ENCODE measurements around the gene MMP7. TPM values are rescaled to one million over a fixed set of nuclear protein-coding genes. Genes with fewer than 3 reads are reported as not detected.

MMP7 gene
- total and polyA plus RNA-seq, 2 of the 4 experiments (the other 2 are of a cell fraction), result not detected

DNA sequence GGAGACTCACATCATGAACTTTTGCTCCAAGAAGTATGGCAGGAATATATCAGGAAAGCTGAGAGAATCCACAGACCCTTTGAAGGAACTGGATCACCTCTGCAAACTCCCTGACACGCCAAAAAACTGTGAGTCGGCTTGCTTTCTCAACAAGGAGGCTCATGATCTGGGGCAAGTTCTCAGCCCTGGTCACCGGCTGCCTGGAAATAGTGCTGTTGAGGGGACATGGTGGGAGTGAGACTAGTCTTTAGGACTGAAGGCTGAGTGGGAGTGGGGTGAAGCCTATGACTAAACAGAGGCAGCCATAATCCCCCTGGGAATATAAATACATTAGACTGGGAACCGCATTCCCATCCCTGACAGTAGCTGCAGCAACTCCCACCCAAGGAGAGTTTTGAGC lies 8.4 kb upstream of the MMP7 start:
- Histone ChIP-seq H3K18ac (ENCODE audit: low read depth, low read length) (no peak overlapping the region), H3K23ac (ENCODE audit: low read depth, low read length) (no peak overlapping the region), H3K4ac (ENCODE audit: low read depth, low read length) (no peak overlapping the region), H3K27me3 (ENCODE audit: control insufficient read depth, insufficient read depth, low read length) (peaks cover 11% of the 10 kb centered on the region), H2AFZ (replicated peaks; ENCODE audit: low read length, poor library complexity) (no peak overlapping the region), H3K4me1 (ENCODE audit: control insufficient read depth, insufficient read depth, low read length) (no peaks in the 10 kb centered on the region), H4K91ac (ENCODE audit: insufficient read depth, low read depth, low read length) (no peak overlapping the region), H2AK5ac (ENCODE audit: low read depth, low read length) (no peak overlapping the region), H3K56ac (ENCODE audit: extremely low read depth, insufficient read depth, low read length) (no peak overlapping the region), H3K79me1 (ENCODE audit: low read depth in 1 of 2, low read length in 2 of 2) (no peaks in the 10 kb centered on the region), H3K14ac (replicated peaks; ENCODE audit: low read depth, low read length) (no peak overlapping the region), H2BK20ac (ENCODE audit: low read depth, low read length) (no peak overlapping the region), H3K27ac (ENCODE audit: insufficient read depth, low read length) (no peak overlapping the region), H2BK15ac (ENCODE audit: low read depth, low read length) (no peak overlapping the region), H3K4me2 (ENCODE audit: low read depth, low read length) (no peak overlapping the region), H2BK120ac (ENCODE audit: low read depth, low read length) (no peak overlapping the region), H2BK5ac (ENCODE audit: low read depth, low read length, poor library complexity, severe bottlenecking) (no peak overlapping the region), H3K9me3 (ENCODE audit: control insufficient read depth, insufficient read depth, low read length) (no peaks in the 10 kb centered on the region), H3K9ac (ENCODE audit: low read depth, low read length) (no peak overlapping the region), H3K9me1 (ENCODE audit: insufficient read depth, low read length) (peaks cover 3% of the 10 kb centered on the region; the same call in 1 of the 2 replicates), H3K4me3 (ENCODE audit: insufficient read depth, low read depth, low read length) (no peak overlapping the region), H4K20me1 (ENCODE audit: insufficient read depth, low read length) (no peaks in the 10 kb centered on the region), H4K8ac (ENCODE audit: low read depth in 2 of 2, low read length in 2 of 2) (no peak overlapping the region), H3K36me3 (ENCODE audit: control insufficient read depth, insufficient read depth, low read length) (no peaks in the 10 kb centered on the region), H4K5ac (ENCODE audit: low read depth, low read length) (no peak overlapping the region), H2AK9ac (replicated peaks; ENCODE audit: low read depth, low read length, poor library complexity) (no peak overlapping the region)
- DNase-seq, result no peak
- dilution Hi-C loops (cut with HindIII; ENCODE audit: low sequenced_read_pairs, unreplicated experiment), result no loop called here
- POLR2A ChIA-PET (ENCODE audit: unreplicated experiment), result no interaction called here
- intact Hi-C loops (cut with micrococcal nuclease), result no loop called here
- ATAC-seq (ENCODE audit: low read depth), result no peak
- in situ Hi-C loops (cut with MboI; ENCODE audit: low sequenced_read_pairs), result no loop called here
- TF ChIP-seq RCOR1 (IDR thresholded peaks at IDR 0.05; ENCODE audit: insufficient replicate concordance, low read length) (no peak), CTCF (conservative IDR thresholded peaks at IDR 0.05; ENCODE audit: low read depth, low read length) (no peak), CEBPB (IDR thresholded peaks at IDR 0.05; ENCODE audit: low read depth, low read length) (no peak), RFX5 (IDR thresholded peaks at IDR 0.05; ENCODE audit: low read depth, low read length) (no peak), FOS (IDR thresholded peaks at IDR 0.05; ENCODE audit: low read depth, low read length) (no peak), ELK1 (IDR thresholded peaks at IDR 0.05; ENCODE audit: borderline replicate concordance, low read depth, low read length) (no peak), NFE2L2 (IDR thresholded peaks at IDR 0.05; ENCODE audit: low read depth, low read length) (no peak), RAD21 (IDR thresholded peaks at IDR 0.05; ENCODE audit: low read length) (no peak), POLR2A (IDR thresholded peaks at IDR 0.05; ENCODE audit: low read depth, low read length) (no peak)
- BruUV-seq (replicated peaks), result no TSS peak
- CTCF ChIA-PET, result no interaction called here
- WGBS, 2 experiments (ENCODE audit: extremely low coverage in 2 of 2, insufficient read length in 1 of 2), result no CpG with 5 or more reads among the region's 4 CpGs
